Stimulated activated naive CD8-positive, alpha-beta T cell treated with anti-CD3 and anti-CD28 coated beads, Interleukin-15, amount 100 ng/mL, for 72 hours (primary cell): Measurements from ENCODE around the gene BCL2L1.
"Not testable (repeated sequence)": the region's sequence is repeated elsewhere in the genome, so short reads cannot be mapped to it uniquely, and the experiment has no call there.

Source experiments
- ATAC-seq: fragments of 150-1000 bp; cut with Tn5 transposase; 2 replicates; pipeline ENCODE4 v1.10.0; 2021; ENCODE audit warnings: mild to moderate bottlenecking, moderate library complexity
- DNase-seq, 2 donors: peaks; one replicate each; pipeline ENCODE4 v3.0.0; 2021 to 2022
- H3K27ac Mint-ChIP-seq, 2 donors: one replicate each; pipeline ENCODE4 v1.8.0; 2022; ENCODE audit warnings: mild to moderate bottlenecking in 2 of 2, mixed read lengths in 2 of 2, moderate library complexity in 2 of 2
- H3K27me3 Mint-ChIP-seq: one replicate; pipeline ENCODE4 v1.8.0; 2022; ENCODE audit warnings: mixed read lengths
- H3K4me1 Mint-ChIP-seq: one replicate; pipeline ENCODE4 v1.8.0; 2022; ENCODE audit warnings: mild to moderate bottlenecking, mixed read lengths
- H3K4me3 Mint-ChIP-seq, 2 donors: one replicate each; pipeline ENCODE4 v1.8.0; 2022; ENCODE audit warnings: mild to moderate bottlenecking in 2 of 2, mixed read lengths in 2 of 2, moderate library complexity in 1 of 2
- H3K9me3 Mint-ChIP-seq, 2 donors: one replicate each; pipeline ENCODE4 v1.8.0; 2022; ENCODE audit warnings: mixed read lengths in 2 of 2

BCL2L1 gene

DNA sequence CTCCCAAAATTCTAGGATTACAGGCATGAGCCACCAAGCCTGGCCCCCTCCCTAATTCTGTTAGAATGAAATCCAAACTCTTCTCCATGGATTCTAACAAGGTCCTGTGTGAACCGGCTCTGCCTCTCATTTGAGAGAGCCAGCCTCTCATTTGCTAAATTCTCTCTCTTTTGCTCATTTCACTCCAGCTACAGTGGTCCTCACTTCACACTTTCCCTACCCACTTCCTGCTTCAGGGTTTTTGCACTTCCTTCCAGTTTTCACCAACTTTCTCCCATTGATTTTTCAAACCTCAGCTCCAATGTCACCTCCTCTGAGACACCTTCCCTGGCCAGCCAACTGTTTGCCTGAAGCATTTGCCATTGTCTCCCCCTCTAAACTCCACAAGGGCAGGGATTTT, 79.8 kb downstream of the BCL2L1 start:
- peak; percentile 35 for ATAC-seq
- H3K27ac Mint-ChIP-seq = no peak overlapping the region

DNA sequence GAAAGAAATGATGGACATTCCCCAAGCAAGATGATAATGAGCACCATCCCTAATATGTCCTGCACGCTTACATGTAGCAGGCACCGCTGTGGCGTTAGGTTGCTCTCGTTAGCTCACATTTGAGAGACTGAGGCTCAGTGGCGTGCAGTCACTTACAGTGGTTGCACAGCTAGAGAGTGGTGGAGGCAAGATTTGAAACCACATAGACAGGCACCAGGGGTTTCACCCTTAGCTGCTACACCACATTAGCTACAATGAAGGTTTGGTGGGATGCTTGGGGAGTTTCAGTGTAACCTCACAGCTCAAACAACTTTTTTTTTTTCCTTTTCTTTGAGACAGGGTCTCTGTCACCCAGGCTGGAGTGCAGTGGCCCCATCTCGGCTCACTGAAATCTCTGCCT, 81.3 kb downstream of the BCL2L1 start:
- Mint-ChIP-seq H3K4me1 (peaks cover 30% of the 10 kb centered on the region), H3K27me3 (peaks cover 45% of the 10 kb centered on the region), H3K9me3 (no peaks in the 10 kb centered on the region), H3K27ac (no peak overlapping the region), H3K4me3 (peak overlapping the region in 1 of 2 donors; percentile 57)
- DNase-seq (peak; percentile 44 to 55), ATAC-seq (peak; percentile 96)

More for the DNA sequence above, 79.8 kb downstream of the BCL2L1 start:
- no peak for DNase-seq
- Mint-ChIP-seq H3K4me3 (peak overlapping the region in 1 of 2 donors; percentile 4), H3K27me3 (peaks cover 43% of the 10 kb centered on the region), H3K4me1 (peaks cover 30% of the 10 kb centered on the region), H3K9me3 (no peaks in the 10 kb centered on the region)

DNA sequence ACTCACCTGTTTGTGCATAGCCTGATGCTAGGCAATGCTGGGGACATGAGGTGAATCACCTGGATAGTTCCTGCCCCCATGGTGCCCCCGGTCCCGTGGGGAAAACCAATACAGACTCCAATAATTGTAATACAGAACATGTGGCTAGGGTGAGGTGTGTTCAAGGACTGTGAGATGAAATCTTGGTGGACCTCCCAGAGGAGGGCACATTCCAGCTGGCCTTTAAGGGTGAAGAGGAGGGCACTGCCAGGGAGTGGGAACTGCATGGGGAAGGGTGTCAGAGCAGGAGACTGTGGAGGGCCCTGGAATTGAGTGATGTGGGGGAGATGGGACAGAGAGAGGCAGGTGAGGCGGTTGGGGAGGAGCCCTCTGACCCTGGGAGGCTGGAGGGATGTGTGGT, 82.4 kb downstream of the BCL2L1 start:
- no peak overlapping the region for H3K4me3 Mint-ChIP-seq
- no peak overlapping the region for H3K27ac Mint-ChIP-seq
- H3K4me1 Mint-ChIP-seq = peaks cover 30% of the 10 kb centered on the region
- ATAC-seq (no peak), DNase-seq (no peak)
- peaks cover 38% of the 10 kb centered on the region for H3K27me3 Mint-ChIP-seq
- no peaks in the 10 kb centered on the region for H3K9me3 Mint-ChIP-seq

DNA sequence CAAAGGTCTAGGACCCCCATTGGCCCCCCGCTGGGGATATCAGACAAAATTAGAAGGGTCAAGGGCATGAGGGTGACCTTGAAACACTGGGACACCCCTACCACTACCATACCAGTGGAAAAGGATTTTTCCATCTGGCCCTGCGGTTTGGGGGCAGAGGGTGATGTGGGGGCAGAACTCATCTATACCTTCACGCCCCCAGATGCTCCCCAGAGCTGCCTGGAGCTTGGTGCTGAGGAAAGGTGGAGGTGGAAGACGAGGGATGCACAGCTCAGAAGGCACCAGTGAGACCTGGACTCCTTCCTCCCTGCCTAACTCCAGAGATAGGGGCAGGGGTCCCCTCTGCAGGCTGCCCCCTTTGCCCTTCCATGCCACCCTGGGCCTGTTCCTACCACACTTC, 83.9 kb downstream of the BCL2L1 start:
- Mint-ChIP-seq H3K27me3 (peaks cover 36% of the 10 kb centered on the region), H3K4me3 (no peak overlapping the region), H3K9me3 (no peaks in the 10 kb centered on the region), H3K4me1 (peaks cover 30% of the 10 kb centered on the region), H3K27ac (no peak overlapping the region)
- DNase-seq (no peak), ATAC-seq (no peak)

DNA sequence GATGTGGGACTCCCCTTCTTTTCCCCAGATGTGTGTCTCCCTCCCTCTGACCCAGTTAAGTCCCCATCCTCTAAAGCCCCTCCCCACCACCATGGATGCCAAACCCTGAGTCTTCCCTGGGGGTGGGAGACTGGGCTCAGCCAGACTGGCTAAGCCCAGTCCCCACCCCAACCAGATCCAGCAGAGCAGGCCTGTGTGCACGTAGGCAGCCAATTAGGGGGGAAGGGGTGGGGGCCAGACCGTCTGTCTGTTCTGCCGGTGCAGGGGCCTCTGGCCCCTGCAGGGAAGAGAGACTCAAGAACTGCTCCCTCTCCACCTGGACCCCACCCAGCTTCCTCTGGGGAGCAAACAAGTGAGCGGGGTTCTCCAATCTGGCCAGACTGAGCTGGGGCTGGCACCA, 84.4 kb downstream of the BCL2L1 start:
- DNase-seq (no peak), ATAC-seq (no peak)
- H3K4me1 Mint-ChIP-seq = peaks cover 29% of the 10 kb centered on the region
- no peak overlapping the region for H3K4me3 Mint-ChIP-seq
- H3K27ac Mint-ChIP-seq = no peak overlapping the region
- no peaks in the 10 kb centered on the region for H3K9me3 Mint-ChIP-seq
- H3K27me3 Mint-ChIP-seq = peaks cover 31% of the 10 kb centered on the region

DNA sequence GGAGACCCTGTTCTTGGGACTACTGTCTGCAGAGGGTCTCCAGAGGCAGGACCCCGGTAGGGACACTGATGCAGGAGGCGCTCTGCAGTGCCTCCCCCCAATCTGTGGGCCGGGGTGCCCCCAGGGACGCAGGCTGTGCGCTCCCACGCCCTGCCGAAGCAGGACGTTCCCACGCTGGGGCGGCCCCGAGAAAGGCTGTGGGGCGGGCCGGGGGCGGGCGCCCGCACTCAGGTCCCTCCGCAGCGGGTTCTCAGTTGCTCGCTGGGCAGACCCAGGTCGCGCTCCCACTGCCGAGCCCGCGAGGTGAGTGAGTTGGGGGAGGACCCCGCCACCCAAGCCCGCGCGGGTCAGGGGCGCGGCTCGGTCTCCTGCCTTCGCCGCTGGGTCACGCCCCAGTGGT, 85.0 kb downstream of the BCL2L1 start, which contains the start of gene COX4I2:
TSS of gene COX4I2 (plus strand) at position 253 of the 400 bp plus-strand sequence. CDS start 1,106 bp downstream, outside the sequence.
- no peaks in the 10 kb centered on the region for H3K9me3 Mint-ChIP-seq

DNA sequence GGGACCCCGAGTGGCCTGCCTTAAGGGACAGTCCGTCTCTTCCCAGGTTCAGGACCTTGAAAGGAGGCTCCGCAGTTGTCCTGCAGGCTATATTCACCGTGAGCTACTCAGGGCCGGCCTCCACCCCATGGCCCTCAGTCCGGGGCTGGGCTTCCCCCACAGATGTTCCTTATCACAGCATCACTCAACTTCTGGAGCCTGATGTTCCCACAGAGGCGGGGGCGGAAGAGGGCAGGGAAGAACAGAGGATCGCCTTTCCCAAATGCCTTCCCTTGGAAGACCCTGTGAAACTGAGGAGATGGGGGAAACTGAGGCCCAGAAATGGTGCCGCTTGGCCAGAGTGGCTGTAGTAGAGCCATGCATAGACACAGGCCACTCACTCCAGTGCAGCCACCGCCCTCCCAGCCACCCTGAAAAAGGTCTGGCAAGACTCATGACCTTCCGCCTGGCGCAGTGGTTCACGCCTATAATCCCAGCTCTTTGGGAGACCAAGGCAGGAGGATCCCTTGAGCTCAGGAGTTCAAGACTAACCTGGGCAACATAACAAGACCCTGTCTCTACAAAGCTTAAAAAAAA, 89.2 kb downstream of the BCL2L1 start:
- no peak overlapping the region for H3K4me3 Mint-ChIP-seq
- ATAC-seq (no peak), DNase-seq (no peak)
- peaks cover 8% of the 10 kb centered on the region for H3K27me3 Mint-ChIP-seq
- H3K9me3 Mint-ChIP-seq = no peaks in the 10 kb centered on the region
- no peak overlapping the region for H3K27ac Mint-ChIP-seq
- H3K4me1 Mint-ChIP-seq = peaks cover 8% of the 10 kb centered on the region

More for the DNA sequence above, 85.0 kb downstream of the BCL2L1 start, which contains the start of gene COX4I2:
- H3K27ac Mint-ChIP-seq = no peak within 1 kb of the TSS
- ATAC-seq = peak; percentile 29
- DNase-seq = no peak
- no peak within 1 kb of the TSS for H3K4me3 Mint-ChIP-seq
- peaks cover 26% of the 10 kb centered on the region for H3K27me3 Mint-ChIP-seq
- H3K4me1 Mint-ChIP-seq = peaks cover 22% of the 10 kb centered on the region

DNA sequence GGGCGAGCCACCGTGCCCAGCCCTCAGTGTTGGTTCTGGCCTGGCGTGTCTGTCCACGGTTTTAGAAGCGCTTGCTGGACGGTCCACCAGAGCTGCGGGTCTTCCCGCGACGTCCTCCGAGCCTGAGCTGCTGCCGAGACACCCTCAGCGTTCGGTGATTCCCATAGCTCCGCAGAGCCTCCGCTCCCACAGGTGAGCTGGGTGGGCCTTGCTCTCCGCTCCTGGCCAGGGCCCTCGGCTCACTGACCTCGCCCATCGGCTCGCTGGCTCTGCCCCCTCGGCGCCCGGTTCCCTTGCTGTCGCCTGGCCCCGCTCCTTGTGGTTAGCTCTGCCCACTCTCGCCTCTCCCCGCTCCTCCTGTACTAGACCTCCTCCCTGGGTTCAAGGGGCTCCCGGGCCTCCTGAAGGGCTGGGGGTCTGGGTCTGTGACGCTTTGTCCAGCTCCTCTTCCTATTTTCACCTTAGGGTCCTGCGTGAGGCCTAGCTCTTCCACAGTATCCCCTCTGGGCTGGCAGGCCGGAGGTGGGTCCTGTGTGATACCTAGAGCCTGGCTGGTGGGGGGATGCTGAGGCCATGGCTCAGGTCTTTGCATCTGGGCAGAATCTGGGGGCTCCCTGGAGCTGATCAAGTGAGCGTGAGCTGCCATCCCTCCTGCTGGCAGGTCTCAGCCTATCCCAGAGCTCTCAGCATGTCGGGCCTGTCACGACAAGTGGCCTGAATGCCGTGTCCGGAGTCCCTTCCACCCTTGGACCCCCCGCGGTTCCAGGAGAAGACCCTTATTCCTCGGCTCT, 89.9 kb downstream of the BCL2L1 start:
- DNase-seq = no peak
- Mint-ChIP-seq H3K4me1 (peaks cover 8% of the 10 kb centered on the region), H3K27ac (no peak overlapping the region), H3K4me3 (no peak overlapping the region), H3K9me3 (no peaks in the 10 kb centered on the region), H3K27me3 (peaks cover under 1% of the 10 kb centered on the region)
- no peak for ATAC-seq

DNA sequence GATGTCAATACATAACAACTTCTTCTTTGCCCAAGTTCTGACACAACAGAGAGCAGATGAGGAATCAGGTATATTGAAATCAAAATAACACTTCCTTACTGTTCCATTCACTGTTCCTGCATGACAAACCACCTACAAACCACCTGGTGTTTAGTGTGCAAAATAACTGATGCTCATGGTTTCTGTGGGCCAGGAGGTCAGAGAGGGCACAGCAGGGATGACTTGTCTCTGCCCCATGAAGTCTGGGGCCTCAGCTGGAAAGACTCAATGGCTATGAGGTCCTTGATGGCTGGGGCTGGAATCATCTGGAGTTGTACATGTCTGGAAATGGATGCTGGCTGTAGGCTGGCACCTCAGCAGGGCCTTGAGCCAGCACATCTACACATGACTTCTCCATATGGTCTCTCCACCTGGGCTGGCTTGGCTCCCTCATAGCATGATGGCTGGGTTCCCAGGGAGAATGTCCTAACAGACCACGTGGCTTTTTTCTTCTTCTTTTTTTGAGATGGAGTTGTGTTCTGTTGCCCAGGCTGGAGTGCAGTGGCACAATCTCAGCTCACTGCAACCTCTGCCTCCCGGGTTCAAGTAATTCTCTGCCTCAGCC, 92.4 kb downstream of the BCL2L1 start:
- H3K4me3 Mint-ChIP-seq = no peak overlapping the region
- H3K27me3 Mint-ChIP-seq = no peaks in the 10 kb centered on the region
- ATAC-seq (peak; percentile 84), DNase-seq (peak in 1 of 2 donors; percentile 22)
- H3K4me1 Mint-ChIP-seq = peaks cover 8% of the 10 kb centered on the region
- no peak overlapping the region for H3K27ac Mint-ChIP-seq
- H3K9me3 Mint-ChIP-seq = no peaks in the 10 kb centered on the region

DNA sequence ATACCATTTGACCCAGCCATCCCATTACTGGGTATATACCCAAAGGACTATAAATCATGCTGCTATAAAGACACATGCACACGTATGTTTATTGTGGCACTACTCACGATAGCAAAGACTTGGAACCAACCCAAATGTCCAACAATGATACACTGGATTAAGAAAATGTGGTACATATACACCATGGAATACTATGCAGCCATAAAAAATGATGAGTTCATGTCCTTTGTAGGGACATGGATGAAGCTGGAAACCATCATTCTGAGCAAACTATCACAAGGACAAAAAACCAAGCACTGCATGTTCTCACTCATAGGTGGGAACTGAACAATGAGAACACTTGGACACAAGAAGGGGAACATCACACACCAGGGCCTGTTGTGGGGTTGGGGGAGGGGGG, 94.6 kb downstream of the BCL2L1 start:
- not testable (repeated sequence) for H3K4me3 Mint-ChIP-seq, H3K4me1 Mint-ChIP-seq, H3K27ac Mint-ChIP-seq, H3K27me3 Mint-ChIP-seq, H3K9me3 Mint-ChIP-seq, ATAC-seq, DNase-seq

DNA sequence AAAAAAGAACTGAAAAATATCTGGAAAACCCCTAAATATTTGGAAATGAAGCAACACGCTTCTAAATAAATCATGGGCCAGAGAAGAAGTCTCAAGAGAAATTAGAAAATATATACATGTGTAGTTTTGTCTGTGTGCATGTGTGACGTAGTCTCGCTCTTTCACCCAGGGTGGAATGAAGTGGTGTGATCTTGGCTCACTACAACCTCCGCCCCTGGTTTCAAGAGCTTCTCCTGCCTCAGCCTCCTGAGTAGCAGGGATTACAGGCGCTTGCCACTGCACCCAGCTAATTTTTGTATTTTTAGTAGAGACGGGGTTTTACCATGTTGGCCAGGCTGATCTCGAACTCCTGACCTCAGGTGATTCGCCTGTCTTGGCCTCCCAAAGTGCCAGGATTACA, 96.1 kb downstream of the BCL2L1 start:
- not testable (repeated sequence) for ATAC-seq, H3K9me3 Mint-ChIP-seq, DNase-seq, H3K4me3 Mint-ChIP-seq, H3K27me3 Mint-ChIP-seq, H3K4me1 Mint-ChIP-seq, H3K27ac Mint-ChIP-seq

DNA sequence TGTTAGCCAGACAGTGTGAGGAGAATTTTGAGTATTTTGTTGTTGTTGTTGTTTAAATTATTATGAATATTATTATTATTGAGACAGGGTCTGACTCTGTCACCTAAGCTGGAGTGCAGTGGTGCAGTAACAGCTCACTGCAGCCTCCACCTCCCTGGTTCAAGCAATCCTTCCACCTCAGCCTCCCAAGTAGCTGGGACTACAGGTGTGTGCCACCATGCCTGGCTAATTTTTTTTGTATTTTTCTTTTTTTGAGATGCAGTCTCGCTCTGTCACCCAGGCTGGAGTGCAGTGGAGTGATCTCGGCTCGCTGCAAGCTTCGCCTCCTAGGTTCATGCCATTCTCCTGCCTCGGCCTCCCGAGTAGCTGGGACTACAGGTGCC, 99.6 kb downstream of the BCL2L1 start:
- H3K9me3 Mint-ChIP-seq, H3K4me1 Mint-ChIP-seq, H3K27me3 Mint-ChIP-seq, ATAC-seq, H3K4me3 Mint-ChIP-seq, H3K27ac Mint-ChIP-seq, DNase-seq: not testable (repeated sequence)

DNA sequence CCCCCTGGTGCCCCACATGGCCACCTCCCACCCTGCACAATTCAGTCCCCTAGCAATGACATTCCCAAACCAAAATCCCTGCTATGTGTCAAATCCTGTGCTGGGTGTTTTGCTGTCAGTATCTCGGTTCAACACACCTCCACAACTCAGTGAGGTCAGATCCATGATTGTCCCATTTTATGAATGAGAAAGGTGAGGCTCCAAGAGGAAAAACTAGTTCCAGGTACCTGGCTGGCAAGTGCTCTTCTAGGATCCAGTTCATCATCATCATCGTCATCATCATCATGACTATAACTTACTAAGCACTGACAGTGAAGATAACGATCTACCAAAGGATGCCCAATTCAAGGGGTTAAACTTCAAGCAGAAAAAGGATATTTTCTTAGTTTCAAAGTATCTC, 102.4 kb downstream of the BCL2L1 start:
- Mint-ChIP-seq H3K9me3 (no peaks in the 10 kb centered on the region), H3K27me3 (peaks cover 5% of the 10 kb centered on the region), H3K27ac (no peak overlapping the region), H3K4me1 (peaks cover 8% of the 10 kb centered on the region), H3K4me3 (no peak overlapping the region)
- no peak for DNase-seq
- ATAC-seq = no peak

DNA sequence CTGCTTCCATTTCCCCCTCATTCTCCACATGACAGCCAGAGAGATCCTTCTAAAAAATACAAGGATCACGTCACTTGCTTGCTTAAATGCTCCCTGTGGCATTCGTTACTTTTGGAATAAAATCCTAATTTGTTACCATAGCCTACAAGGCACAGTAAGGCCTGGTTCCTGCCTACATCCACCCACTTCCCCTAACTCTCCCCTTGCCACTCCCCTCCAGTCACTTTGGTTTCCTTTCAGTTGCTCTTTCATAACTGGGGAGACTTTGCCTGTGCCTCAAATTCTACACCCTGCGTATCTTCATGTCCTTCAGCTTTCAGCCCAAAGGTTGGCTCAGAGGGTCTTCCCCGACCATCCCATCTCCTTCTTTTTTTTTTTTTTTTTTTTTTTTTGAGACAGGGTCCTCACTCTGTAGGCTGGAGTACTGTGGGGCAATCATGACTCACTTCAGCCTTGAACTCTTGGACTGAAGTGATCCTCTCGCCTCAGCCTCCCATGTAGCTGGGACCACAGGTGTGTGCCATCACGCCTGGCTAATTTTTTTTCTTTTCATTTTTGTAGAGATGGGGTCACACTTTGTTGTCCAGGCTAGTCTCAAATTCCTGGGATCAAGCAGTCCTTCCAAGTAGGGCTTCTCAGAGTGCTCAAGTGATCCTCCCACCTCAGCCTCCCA, 105.1 kb downstream of the BCL2L1 start:
- ATAC-seq (no peak), DNase-seq (no peak)
- H3K4me3 Mint-ChIP-seq = no peak overlapping the region
- no peak overlapping the region for H3K27ac Mint-ChIP-seq
- peaks cover 15% of the 10 kb centered on the region for H3K4me1 Mint-ChIP-seq
- H3K9me3 Mint-ChIP-seq = no peaks in the 10 kb centered on the region
- H3K27me3 Mint-ChIP-seq = peaks cover 14% of the 10 kb centered on the region

DNA sequence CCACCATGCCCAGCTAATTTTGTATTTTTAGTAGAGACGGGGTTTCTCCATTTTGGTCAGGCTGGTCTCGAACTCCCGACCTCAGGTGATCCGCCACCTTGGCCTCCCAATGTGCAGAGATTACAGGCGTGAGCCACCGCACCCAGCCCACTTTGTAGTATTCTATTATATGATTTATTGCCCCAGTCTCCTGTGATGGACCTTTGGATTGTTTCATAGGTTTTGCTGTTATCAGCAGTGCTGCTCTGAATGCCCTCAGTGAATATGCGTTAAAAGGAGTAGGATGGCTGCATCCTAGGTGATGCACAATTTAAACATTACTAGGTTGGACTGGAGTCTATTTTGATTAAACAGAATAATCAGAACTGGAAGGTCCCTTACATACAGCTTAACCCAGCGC, 107.3 kb downstream of the BCL2L1 start:
- H3K4me3 Mint-ChIP-seq = no peak overlapping the region
- ATAC-seq (no peak), DNase-seq (no peak)
- H3K27ac Mint-ChIP-seq = no peak overlapping the region
- peaks cover 26% of the 10 kb centered on the region for H3K27me3 Mint-ChIP-seq
- H3K9me3 Mint-ChIP-seq = no peaks in the 10 kb centered on the region
- peaks cover 18% of the 10 kb centered on the region for H3K4me1 Mint-ChIP-seq
